Endodermal cell (in vitro differentiated cells): Measurements from ENCODE around the gene TTC34. TPM values are rescaled to one million over a fixed set of nuclear protein-coding genes. Genes with fewer than 3 reads are reported as not detected.

Source experiments
- DNase-seq: peaks from one replicate; pipeline ENCODE4 v3.0.0-alpha.2; 2017
- H3K27ac ChIP-seq: 2 replicates; pipeline ENCODE4 v1.5.1; 2013; ENCODE audit warnings: mild to moderate bottlenecking, low read depth, low read length, moderate library complexity
- H3K27me3 ChIP-seq: 2 replicates; pipeline ENCODE4 v1.6.1; 2013; ENCODE audit warnings: mild to moderate bottlenecking, low read length, moderate library complexity; ENCODE audit not compliant: insufficient read depth, control insufficient read depth, poor library complexity, severe bottlenecking
- H3K36me3 ChIP-seq: 2 replicates; pipeline ENCODE4 v1.7.0; 2013; ENCODE audit warnings: mild to moderate bottlenecking, low read length, moderate library complexity; ENCODE audit not compliant: control insufficient read depth, insufficient read depth
- H3K4me1 ChIP-seq: one replicate; pipeline ENCODE4 v1.7.0; 2013; ENCODE audit warnings: low read length; ENCODE audit not compliant: control insufficient read depth, insufficient read depth
- H3K4me3 ChIP-seq: 2 replicates; pipeline ENCODE4 v1.5.1; 2013; ENCODE audit warnings: mild to moderate bottlenecking, low read length, moderate library complexity
- H3K9ac ChIP-seq: 2 replicates; pipeline ENCODE4 v1.6.1; 2013; ENCODE audit warnings: mild to moderate bottlenecking, low read length, moderate library complexity; ENCODE audit not compliant: poor library complexity, severe bottlenecking; ENCODE audit errors: extremely low read depth
- H3K9me3 ChIP-seq: 2 replicates; pipeline ENCODE4 v1.6.1; 2013; ENCODE audit warnings: mild to moderate bottlenecking, low read length, moderate library complexity; ENCODE audit not compliant: control insufficient read depth
- H3K27ac Mint-ChIP-seq: 2 replicates; pipeline ENCODE4 v1.8.0; 2020; ENCODE audit warnings: mixed read lengths
- H3K27me3 Mint-ChIP-seq: 2 replicates; pipeline ENCODE4 v1.8.0; 2021; ENCODE audit warnings: mild to moderate bottlenecking, mixed read lengths; ENCODE audit not compliant: insufficient read depth
- H3K36me3 Mint-ChIP-seq: 2 replicates; pipeline ENCODE4 v1.8.0; 2020; ENCODE audit warnings: low read depth, mixed read lengths
- H3K4me1 Mint-ChIP-seq: 2 replicates; pipeline ENCODE4 v1.8.0; 2020; ENCODE audit warnings: mixed read lengths
- H3K4me3 Mint-ChIP-seq: 2 replicates; pipeline ENCODE4 v1.8.0; 2020; ENCODE audit warnings: mild to moderate bottlenecking, moderate library complexity, mixed read lengths
- H3K9me3 Mint-ChIP-seq: 2 replicates; pipeline ENCODE4 v1.8.0; 2020; ENCODE audit warnings: mild to moderate bottlenecking, mixed read lengths
- WGBS, 2 experiments: methylation state at CpG; one replicate each; pipeline versions ENCODE4 v1.1.5 to v1.1.7; 2013; ENCODE audit warnings: missing lambda C conversion rate in 2 of 2, mixed read lengths in 1 of 2; ENCODE audit not compliant: insufficient coverage in 1 of 2, insufficient read length in 1 of 2; 5-methylcytosine and 5-hydroxymethylcytosine counted together
- total RNA-seq, 2 donors: library from RNA; stranded (reverse); fragmentation: NEBNext Ultra II Directional in 1 of 2; extraction: Animal tissue kit (Norgen Biotek cat#: 25700) in 1 of 2; gene quantifications; 2 replicates in 1 of 2; 3 replicates in 1 of 2; pipeline ENCODE4 v1.2.1, GENCODE V29; 2021
- TF ChIP-seq, protein P1 (sequence below): fragments of 200-600 bp; sonication (generic); conservative IDR thresholded peaks from 2 replicates; pipeline ENCODE4 v1.5.0; 2021; ENCODE audit warnings: antibody characterized with exemption, mild to moderate bottlenecking

TTC34 gene
- total RNA-seq, 2 donors from 2014 or later, result 2.4 to 3.1 TPM

DNA sequence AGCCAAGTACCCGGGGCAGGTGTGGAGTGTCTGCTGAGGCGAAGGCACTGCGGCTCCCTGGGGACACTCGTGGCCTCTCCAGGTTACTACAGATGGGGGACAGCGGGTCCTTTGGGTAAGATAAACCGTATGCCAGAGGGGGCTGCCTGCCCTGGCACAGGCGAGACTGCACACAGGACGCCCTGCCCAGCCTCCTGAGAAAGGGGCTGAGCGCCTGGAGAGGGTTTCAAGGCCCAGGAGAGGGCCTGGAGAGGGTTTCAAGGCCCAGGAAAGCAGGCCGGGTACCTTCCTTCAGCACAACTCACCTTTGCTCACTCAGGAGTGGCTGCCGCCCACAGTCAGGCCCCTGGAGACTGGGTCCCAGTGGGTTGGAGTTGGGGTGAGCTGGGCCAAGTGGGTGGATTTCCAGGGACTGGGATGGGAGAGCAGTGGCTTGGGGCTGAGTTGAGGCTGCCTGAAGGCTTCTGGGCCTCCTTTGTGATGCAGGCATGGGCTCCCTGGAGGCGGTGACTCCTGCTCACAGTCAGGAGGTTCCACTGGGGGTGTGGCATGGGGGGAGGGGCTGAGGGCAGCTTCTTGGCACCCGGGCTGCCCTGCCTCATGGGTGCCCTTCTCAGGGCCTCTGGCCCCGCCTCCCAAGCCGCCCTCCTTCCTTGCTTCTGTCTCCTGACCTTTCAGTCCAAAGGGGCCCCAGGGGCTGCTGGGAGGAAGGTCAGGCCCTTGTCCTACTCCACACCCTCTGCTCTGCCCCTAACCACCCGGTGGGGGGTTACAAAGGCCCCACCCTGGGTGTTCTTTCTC is 168.7 kb downstream of the TTC34 start, which contains the start of gene MMEL1:
Gene MMEL1 (minus strand): TSS at position 456 of the 801 bp plus-strand sequence. CDS start 3,532 bp downstream, outside the sequence.
- peak; percentile 63 for DNase-seq
- TF ChIP-seq, protein P1, sequence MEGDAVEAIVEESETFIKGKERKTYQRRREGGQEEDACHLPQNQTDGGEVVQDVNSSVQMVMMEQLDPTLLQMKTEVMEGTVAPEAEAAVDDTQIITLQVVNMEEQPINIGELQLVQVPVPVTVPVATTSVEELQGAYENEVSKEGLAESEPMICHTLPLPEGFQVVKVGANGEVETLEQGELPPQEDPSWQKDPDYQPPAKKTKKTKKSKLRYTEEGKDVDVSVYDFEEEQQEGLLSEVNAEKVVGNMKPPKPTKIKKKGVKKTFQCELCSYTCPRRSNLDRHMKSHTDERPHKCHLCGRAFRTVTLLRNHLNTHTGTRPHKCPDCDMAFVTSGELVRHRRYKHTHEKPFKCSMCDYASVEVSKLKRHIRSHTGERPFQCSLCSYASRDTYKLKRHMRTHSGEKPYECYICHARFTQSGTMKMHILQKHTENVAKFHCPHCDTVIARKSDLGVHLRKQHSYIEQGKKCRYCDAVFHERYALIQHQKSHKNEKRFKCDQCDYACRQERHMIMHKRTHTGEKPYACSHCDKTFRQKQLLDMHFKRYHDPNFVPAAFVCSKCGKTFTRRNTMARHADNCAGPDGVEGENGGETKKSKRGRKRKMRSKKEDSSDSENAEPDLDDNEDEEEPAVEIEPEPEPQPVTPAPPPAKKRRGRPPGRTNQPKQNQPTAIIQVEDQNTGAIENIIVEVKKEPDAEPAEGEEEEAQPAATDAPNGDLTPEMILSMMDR, result no peak
- H3K9me3 Mint-ChIP-seq, result peaks cover 19% of the 10 kb centered on the region
- Histone ChIP-seq H3K4me3 (no peak within 1 kb of the TSS), H3K9me3 (peaks cover 20% of the 10 kb centered on the region), H3K4me1 (no peaks in the 10 kb centered on the region), H3K27ac (no peak within 1 kb of the TSS), H3K9ac (no peak within 1 kb of the TSS), H3K27me3 (peaks cover 28% of the 10 kb centered on the region), H3K36me3 (no peaks in the 10 kb centered on the region)
- H3K36me3 Mint-ChIP-seq, result no peaks in the 10 kb centered on the region
- H3K27me3 Mint-ChIP-seq, result peaks cover 81% of the 10 kb centered on the region
- no peak within 1 kb of the TSS for H3K4me3 Mint-ChIP-seq
- H3K27ac Mint-ChIP-seq, result no peak within 1 kb of the TSS
- WGBS, 2 experiments, result 72 to 85% methylated on average over 8 to 16 of the region's 16 CpGs
- H3K4me1 Mint-ChIP-seq, result no peaks in the 10 kb centered on the region

DNA sequence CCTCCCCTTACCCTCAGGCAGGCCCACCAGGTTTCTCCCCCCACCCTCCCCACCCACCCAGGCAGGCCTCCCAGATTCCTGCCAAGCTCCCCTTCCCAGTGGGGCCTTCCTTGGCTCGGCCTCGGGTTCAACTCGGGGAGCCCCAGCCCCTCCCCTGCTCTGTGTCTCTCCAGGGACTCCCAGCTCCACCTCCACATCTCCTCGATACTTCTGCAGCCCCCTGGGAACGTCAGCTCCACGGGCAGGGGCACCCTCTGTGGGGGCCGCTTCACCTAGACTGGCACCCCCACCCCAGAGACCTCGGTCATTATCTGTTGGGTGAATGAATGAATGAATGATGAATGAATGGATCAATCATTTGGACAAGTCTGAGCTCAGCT is 169.5 kb downstream of the TTC34 start:
- no peaks in the 10 kb centered on the region for H3K4me1 ChIP-seq
- no peaks in the 10 kb centered on the region for H3K36me3 Mint-ChIP-seq
- WGBS, 2 experiments, result 82 to 90% methylated on average over 2 to 8 of the region's 8 CpGs
- no peak for DNase-seq
- peaks cover 81% of the 10 kb centered on the region for H3K27me3 Mint-ChIP-seq
- TF ChIP-seq, protein P1, result no peak
- H3K4me3 ChIP-seq, result no peak overlapping the region
- H3K4me3 Mint-ChIP-seq, result no peak overlapping the region
- H3K36me3 ChIP-seq, result no peaks in the 10 kb centered on the region
- H3K9me3 Mint-ChIP-seq, result peaks cover 13% of the 10 kb centered on the region
- H3K9me3 ChIP-seq, result peaks cover 13% of the 10 kb centered on the region
- H3K27ac ChIP-seq, result no peak overlapping the region
- H3K27ac Mint-ChIP-seq, result no peak overlapping the region
- no peak overlapping the region for H3K9ac ChIP-seq
- no peaks in the 10 kb centered on the region for H3K4me1 Mint-ChIP-seq
- peaks cover 35% of the 10 kb centered on the region for H3K27me3 ChIP-seq

GRCh38 chr1:2631136-2632050 is 170.1 kb downstream of the TTC34 start:
- Mint-ChIP-seq H3K4me1 (no peaks in the 10 kb centered on the region), H3K9me3 (peaks cover 6% of the 10 kb centered on the region), H3K27ac (no peak overlapping the region), H3K4me3 (no peak overlapping the region), H3K27me3 (peaks cover 80% of the 10 kb centered on the region), H3K36me3 (no peaks in the 10 kb centered on the region)
- TF ChIP-seq, protein P1, result no peak
- H3K4me1 ChIP-seq, result no peaks in the 10 kb centered on the region
- H3K27ac ChIP-seq, result no peak overlapping the region
- H3K9ac ChIP-seq, result no peak overlapping the region
- peaks cover 7% of the 10 kb centered on the region for H3K9me3 ChIP-seq
- peaks cover 42% of the 10 kb centered on the region for H3K27me3 ChIP-seq
- DNase-seq, result peak; percentile 45
- no peaks in the 10 kb centered on the region for H3K36me3 ChIP-seq
- no peak overlapping the region for H3K4me3 ChIP-seq
- 87 to 94% methylated on average over 15 to 24 of the region's 24 CpGs for WGBS, 2 experiments
